ENCODE data around the gene STARD5.

GRCh38 chr15:81336568-81336967 is 12.6 kb upstream of the STARD5 start:
- TF ChIP-seq EP300 (IDR thresholded peaks at IDR 0.05) = no peak
- TF ChIP-seq EHF (CRISPR knock-in tag; IDR thresholded peaks at IDR 0.05) = no peak
- TF ChIP-seq CTCF (IDR thresholded peaks at IDR 0.05) = peak; percentile 33; the same call in 1 of the 3 replicates
- TF ChIP-seq, protein P1, sequence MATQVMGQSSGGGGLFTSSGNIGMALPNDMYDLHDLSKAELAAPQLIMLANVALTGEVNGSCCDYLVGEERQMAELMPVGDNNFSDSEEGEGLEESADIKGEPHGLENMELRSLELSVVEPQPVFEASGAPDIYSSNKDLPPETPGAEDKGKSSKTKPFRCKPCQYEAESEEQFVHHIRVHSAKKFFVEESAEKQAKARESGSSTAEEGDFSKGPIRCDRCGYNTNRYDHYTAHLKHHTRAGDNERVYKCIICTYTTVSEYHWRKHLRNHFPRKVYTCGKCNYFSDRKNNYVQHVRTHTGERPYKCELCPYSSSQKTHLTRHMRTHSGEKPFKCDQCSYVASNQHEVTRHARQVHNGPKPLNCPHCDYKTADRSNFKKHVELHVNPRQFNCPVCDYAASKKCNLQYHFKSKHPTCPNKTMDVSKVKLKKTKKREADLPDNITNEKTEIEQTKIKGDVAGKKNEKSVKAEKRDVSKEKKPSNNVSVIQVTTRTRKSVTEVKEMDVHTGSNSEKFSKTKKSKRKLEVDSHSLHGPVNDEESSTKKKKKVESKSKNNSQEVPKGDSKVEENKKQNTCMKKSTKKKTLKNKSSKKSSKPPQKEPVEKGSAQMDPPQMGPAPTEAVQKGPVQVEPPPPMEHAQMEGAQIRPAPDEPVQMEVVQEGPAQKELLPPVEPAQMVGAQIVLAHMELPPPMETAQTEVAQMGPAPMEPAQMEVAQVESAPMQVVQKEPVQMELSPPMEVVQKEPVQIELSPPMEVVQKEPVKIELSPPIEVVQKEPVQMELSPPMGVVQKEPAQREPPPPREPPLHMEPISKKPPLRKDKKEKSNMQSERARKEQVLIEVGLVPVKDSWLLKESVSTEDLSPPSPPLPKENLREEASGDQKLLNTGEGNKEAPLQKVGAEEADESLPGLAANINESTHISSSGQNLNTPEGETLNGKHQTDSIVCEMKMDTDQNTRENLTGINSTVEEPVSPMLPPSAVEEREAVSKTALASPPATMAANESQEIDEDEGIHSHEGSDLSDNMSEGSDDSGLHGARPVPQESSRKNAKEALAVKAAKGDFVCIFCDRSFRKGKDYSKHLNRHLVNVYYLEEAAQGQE (IDR thresholded peaks at IDR 0.05) = no peak
- no peak for TF ChIP-seq RNF2 (IDR thresholded peaks at IDR 0.05; ENCODE audit: borderline replicate concordance, low read depth)
- no peak for TF ChIP-seq BHLHE40 (IDR thresholded peaks at IDR 0.05; ENCODE audit: low read depth, low read length)
- TF ChIP-seq ELK1 (IDR thresholded peaks at IDR 0.05; ENCODE audit: low read depth, low read length) = no peak
- TF ChIP-seq CHD2 (IDR thresholded peaks at IDR 0.05; ENCODE audit: low read length, partially characterized antibody) = no peak
- peak; percentile 32 to 66; a peak in 2 of 5 replicates for TF ChIP-seq RAD21 (conservative IDR thresholded peaks at IDR 0.05 in 1 of 2, IDR thresholded peaks at IDR 0.05 in 1 of 2)
